ENCODE data around the gene PTK6.

DNA sequence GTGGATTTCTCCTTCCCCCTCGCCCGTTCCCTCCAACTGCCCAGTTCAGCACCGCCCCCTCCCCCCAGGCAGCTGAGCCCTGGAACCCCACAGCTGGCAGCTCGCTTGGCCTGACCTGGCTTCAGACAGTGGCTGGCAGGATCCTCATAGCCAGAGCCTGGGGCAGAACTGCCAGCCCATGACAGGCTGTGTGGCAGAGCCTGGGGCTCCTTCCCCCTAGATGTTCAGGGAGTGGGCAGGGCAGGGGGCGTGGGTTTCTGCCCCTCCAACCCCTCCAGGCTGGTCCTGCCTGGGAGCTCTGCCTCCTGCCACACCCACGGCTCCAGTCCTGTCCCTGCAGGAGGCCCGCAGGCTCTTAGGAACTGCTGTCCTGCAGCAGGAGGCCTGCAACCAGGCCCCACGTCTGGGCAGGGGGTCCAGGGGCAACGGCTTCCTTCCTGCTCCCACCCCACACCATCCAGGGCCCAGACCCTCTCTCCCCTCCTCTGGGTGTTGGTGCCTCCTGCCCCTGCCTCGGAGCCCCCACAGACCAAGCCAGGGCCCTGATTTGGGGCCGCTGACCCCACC, 55.1 kb downstream of the PTK6 start:
- TF ChIP-seq CTCF (IDR thresholded peaks at IDR 0.05; ENCODE audit: low read length) (no peak), EZH2phosphoT487 (IDR thresholded peaks at IDR 0.05; ENCODE audit: low read length) (no peak)

Measured in MM.1S (cell line).